SIG-M5 (cell line): ENCODE measurements around the gene REXO1.

Experiments
- DNase-seq: peaks from one replicate; lab custom pipeline; 2025; lab: John Stamatoyannopoulos, UW

REXO1 gene

DNA sequence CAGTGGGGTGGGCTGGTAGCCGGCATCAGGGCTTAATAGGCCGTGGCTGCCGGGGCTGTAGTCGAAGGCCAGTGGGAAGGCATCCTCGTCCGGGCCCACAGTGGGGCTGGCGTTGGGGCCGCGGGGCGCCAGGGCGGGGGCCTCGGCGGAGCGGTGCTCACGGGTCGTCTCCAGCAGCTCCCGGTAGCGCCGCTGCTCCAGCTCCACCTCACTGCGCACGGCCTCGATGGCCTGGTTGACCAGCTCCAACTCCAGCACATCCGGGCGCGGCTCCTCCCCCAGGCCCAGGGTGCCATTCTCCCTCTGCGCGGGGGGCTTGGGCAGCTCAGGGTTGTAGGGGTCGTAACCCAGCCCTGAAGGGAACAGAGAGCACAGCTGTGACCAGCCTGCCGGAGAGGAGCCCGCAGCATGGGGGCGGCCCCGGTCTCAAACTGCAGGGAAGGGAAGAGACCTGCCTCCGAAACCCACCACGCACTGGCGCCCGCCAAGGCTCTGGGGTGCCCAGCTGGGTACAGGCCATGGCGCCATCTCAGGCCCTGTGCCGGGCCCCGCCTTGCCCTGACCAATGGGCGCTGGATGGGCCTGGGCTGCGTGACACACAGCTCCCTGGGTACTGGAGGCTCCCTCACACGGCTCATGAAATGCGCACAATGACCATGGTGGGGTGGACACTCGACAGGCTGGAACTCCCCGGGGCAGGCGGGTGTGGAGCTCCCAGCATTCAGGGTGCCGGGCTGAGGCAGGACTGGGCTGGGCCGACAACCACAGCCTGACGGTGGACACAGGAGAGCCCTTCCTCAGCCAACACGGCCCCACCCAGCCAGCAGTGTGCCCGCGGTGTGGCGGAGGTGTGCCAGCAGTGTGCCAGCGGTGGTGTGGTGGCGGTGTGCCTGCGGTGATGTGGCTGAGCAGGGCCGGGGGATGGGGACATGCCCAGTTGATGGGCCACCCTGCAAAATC lies 19.7 kb downstream of the REXO1 start:
- DNase-seq: no peak

DNA sequence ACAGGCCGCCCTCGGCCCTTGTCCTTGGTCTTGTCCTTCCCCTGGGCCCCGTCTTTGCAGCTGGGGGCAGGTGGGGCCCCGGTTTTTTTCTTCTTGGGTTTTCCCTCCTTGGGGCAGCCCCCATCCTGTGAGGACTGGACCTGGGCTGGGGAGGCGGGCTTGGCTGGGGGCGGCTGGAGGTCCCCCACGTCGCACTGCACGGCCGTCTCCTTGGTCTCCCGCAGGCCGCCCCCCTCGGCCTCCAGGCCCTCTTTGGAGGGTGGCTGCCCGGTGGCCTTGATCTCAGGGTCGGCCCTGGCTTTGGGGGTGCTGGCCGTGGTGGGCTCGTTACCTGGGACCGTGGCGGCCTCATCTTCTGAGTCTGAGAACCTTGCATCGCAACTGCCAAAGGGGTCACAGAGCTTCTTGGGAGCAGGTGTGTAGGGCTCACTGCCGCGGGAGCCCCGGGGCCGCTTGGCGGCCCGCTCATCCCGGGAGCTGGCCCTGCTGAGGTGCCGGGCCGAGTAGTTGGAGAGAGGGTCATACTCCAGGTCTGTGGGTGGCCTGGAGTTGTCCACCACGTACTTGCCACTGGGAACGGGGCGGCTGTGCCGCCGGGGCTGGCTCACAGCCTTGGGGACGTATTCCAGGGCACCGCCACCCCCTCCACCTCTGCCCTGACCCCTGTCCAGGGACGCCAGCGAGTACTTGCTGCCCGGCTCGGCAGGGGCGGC lies 20.6 kb downstream of the REXO1 start:
- no peak for DNase-seq

DNA sequence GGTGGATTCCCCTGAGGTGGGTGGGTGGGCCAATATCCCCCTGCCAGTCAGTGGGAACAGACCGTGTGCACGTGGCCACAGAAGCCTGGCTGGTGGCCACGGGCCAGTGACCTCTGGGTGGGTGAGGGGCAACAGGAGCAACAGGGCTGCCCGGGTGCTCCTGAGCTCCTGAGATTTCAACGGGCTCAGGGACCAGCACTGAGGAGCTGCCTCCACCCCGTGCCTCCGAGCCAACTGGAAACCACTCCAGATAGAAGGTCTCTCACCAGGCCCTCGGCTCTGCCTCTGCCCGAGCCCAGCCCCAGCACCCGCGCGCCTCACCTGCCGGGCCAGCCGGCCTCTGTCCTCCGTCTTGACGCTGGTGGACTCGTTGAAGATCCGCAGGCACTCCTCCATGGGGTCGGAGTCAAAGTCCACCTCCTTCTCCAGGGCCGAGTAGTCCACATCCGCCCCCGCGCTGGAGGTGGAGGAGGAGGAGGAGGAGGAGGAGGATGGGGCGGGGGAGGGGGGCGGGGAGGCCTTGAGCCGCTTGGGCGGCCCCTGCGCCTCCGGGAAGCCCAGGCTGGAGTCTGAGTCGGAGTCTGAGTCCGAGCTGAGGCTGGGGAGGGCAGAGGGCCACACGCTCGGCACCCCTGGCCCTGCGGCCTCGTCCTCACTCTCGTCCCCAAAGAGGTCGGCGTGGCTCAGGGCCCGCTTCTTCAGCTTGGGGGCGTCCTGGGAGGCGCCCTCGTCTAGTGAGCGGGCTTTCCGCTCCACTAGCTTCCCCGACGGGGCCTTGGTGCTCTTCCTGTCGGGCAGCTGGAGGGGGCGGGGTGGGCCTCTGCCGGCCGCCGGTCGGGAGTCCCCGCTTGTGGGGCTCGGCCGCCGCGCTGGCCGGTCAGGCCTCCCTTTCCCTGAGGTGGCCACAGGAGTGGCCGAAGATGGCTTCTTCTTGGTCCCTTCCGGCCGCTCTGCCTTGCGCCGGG lies 21.4 kb downstream of the REXO1 start:
- DNase-seq: no peak

DNA sequence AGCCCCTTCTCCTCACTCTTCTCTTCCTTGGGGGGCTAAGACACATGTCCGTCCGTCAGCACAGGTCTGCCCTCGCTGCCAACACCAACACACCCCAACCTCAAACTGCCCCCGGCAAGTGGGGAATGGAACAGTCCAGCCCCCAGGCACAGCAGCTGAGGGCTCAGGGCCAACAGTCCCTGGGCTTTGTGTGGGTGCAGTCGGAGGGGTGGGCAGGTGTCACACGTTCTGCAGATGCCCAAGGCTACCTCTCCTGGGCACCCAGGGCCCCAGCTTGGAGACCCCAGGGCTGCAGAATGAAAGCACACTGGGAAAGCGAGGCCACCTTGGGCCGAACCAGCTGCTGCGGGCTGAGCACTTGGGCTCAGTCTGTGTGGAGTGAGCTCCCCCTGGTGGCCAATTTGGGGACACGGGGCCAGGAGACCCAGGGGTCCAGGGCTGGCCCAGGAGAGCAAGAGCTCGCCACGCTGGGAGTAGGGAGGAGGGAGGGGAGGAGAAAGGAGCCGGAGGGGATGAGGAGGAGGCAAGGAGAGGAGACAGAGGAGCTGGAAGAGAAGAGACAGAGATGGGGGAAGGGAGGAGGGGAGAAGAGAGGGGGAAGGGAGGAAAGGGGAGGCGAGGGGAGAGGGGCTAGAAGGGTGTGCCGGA lies 22.2 kb downstream of the REXO1 start:
- DNase-seq: no peak

DNA sequence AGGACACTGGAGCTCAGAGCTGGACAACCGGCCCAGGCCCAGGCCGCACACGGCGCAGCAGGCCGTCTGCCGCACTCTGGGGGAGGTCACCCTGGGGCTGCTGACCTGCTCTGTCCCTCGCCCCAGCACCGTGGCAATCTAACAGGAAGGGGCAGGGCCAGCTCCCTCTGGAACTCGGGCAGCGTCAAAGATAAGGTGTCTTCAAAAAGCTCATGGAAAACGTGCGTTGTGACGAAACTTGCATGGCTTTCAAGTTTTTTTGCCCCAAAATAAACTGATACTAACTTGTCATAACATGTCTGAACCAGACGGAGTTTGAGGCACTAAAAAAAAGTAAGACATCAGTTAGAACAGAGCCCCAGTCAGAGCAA lies 24.0 kb downstream of the REXO1 start:
- DNase-seq: no peak

DNA sequence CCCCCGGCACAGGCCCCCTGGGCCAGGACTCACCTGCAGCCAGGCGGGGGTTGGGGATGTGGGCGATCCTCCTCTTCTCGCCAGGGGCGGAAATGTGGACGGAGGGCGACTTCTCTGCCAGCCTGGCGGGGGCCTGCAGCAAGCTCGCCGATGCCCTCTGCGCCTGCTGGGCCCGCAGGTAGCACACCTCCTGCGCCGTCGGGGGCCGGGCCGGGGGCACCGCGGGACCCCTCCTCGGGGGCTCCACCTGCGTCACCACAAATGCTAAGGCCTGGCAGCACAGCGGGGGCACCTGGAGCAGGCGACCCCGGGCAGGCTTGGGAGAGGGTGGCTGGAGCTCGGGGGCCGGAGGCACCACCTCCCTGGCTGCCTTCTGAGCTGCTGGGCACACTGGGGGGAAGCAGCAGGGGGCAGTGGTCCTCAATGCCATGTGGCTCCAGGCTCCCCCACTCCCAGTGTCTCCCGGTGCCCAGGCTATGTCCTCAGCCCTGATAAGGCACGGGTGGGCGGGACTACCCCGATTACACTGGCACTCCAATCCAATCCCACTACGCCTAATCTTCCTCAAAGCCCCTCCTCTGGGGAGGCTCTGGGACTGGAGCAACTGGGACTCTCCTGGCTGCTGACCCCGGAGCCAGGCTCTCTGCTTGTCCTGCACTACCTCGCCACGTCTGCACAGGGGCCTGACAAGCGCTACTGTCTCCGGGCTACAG lies 24.6 kb downstream of the REXO1 start:
- no peak for DNase-seq

DNA sequence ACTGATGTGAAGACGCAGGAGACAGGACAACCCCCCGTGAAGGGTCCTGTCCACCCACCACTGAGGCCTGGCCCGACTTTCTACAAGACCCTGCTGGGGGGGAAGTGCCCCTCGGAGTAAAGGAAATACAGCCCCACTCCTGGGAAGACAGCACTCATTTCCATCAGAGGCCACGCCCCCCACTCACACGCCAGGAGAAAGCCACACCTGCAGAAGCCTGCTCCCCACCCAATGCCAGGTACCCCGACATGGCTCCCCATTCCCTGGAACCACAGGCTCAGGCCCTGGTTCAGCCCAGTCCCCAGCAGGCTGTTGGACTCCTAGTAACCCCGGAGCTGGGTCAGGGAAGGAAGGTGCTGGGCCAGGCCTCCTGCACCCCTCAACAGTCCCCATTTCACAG lies 25.3 kb downstream of the REXO1 start:
- no peak for DNase-seq

DNA sequence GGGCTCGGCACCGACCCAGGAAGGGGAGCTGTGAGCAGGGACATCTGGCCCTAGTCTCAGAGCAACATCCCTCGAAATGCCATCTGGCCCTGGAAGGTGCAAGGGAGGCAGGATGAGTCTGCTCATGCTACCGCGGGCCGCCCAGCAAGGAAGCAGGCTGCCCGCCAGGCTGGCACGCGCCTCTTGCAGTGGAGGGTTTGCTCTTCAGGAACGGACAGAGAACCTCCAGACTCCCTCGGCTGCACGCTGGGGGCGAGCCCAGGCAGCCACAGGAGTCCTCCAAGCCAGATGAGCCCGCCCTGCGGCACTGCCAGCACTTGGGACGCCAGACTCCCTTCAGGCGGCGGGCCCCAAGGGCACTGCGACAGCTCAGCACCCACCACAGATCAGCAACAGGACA lies 26.1 kb downstream of the REXO1 start:
- no peak for DNase-seq

DNA sequence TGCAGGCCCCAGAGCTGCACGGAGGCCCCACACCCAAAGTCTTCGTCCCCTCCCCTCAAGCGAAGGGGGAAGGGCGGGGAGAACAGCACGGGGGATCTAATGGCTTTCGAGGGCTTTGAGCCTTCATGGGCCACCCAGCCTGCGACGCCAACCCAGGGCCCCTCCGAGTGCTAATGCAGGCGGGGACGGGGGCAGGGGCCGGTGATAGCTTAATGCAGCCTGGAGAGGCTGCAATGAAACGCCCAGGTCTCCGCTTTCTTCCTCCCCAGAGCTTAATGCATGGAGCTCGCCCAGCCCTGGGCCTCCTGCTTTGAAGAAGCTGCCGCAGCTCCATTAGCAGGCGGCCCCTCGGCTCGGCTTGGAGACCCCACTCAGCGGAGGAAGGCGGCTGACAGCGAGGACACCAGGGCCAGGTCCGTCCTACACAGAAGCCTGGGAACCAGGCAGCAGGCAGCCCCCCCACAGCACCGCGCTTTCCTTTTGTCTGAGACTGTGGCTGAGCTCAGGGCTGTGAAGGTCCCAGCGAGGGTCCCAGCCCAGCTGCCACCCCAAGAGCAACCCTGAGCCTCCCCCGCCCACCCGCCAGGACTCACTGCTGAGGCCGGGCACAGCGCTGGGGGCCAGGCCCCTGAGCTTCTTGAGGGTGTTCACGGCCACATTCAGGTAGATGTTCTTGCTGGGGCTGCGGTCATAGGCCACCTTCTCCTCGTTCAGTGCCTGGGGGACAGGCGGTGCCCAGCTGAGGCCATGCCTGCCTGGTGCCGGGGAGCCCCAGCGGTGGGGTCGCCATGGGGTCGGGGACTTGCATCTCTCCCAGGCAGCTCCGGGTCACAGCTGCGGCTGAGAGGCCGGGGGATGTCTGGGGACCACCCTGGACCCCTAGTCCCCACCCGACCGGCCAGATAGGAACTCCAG lies 28.7 kb downstream of the REXO1 start:
- no peak for DNase-seq

DNA sequence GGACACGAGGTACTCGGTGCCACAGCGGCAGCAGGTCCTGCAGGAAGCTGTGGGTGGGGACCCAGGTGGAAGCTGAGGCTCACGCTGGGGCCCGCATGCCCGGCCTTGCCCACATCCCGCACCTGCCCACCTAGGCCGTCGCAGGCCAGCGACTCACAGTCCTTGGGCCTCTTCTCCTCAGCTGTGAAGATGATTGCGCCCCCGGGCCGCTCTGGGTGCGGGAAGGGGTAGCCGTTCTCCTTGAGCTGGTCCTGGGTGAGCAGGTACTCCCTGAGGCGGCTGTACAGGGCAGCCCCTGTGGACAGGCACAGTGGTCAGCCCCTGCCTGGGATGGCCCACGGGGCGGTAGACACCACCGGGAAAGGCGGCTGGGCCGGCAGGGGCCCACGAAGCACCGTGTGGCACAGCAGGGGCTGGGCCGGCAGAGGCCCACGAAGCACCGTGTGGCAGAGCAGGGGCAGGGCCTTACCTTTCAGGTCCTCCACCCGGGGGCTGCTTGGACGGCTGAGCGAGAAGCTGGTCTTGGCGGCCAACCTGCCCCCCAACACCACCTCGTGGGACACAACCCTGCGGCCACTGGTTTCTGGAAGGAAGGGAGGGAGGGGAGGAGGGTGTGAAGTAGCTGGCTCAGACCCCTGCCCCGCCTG lies 29.6 kb downstream of the REXO1 start:
- no peak for DNase-seq

DNA sequence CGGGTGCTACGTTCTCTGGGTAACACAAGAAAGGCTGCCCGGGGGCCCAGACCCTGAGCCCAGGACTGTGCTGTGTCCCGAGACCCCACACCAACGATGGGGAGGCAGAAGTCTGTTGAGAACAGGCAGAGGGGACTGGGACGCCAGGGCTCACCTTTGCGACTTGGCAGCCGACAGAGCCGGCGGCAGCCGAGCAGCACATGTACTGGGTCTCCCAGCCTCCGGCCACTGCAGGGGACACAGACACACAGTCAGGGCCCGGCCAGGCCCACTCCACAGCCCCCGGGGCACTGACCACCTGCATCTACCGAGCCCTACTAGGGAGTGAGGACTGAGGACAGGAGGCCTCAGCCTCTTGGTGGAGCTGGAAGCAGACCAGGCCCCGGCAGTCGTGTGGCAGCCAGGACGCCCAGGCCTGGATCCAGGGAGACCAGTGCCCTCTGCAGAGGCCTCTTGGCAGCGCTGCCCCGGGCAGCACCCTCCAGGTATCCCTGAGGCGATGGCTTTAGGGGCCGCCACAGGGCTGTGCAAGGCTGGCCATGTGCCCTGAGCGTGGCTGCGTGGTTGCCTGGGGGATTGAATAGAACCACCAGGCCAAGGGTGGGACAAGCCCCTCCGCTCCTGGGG lies 30.6 kb downstream of the REXO1 start:
- DNase-seq: no peak

DNA sequence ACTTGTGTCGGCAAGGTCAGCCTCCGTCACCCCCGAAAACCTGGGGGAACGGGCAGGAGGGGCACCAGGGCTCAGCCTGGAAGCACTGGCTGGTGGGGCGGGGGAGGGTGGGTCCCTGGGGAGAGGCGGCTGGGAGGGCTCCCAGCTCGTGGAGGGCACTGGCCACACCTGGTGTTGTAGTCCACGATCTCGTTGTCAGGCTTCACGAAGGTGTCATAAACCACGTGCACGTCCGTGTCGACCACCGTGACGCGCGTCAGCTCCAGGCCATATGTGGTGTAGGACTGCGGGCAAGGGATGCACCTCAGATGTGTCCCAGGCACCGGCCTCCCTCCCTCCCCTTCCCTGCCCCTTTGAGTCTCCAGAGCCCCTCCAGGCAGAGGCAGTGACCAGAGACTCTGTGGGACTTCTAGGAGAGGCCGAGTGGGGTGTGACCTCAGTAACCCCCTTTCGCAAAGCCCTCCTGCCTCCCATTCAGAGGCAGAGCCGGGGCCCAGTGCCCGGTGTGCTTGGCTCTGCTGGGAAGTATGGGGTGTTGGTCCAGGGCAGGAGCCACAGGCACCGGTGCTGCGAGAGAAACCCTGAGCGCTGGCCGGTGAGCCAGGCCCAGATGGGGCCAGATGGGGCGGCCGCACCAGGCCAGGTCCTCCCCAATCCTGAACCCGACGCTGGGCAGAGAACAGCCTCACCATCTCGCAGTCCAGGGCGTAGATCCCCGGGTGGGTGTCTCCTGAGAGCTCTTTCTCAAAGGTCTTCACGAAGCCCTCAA lies 31.6 kb downstream of the REXO1 start:
- DNase-seq: no peak

DNA sequence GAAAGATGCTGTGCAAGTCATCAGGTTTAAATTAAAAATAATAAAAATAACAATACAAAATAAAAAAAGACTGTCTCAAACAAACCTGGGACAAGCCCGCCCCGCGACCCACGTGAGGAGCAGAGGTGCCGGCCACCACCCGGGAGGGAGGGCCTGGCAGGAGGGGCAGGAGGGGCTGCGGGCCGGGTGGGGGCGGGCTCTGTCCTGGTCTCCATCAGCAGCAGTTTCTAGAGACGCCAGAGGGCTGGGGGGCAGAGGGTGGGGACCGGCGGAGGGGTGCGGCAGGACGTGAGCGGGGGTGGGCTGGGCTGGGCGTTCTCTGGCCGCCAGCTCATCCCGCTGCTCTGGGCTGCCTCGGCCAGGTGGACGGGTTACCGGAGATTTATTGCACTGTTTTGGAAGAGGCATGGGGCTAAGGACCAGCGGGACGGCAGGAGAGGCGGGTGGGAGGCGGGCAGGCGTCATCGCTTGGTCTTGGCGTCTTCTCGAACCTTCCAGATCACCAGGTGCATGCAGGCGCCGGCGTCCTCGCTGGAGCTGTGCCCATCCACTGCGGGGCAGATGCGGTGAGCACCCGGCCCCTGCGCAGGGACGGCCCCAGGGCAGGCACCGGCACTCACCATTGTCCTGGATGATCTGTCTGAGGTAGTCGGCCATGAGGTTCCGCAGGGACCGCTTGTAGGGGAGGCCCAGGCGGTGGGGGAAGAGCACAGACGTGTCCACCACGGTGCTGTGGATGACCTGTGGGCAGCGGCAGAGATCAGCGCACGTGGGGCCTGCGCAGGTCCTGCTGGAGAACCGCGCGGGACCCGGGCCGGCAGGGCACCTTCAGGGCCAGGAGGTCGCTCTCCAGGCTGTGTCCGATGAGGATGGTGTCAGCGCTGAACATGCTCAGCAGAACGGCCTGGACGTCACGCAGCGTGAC lies 32.4 kb downstream of the REXO1 start:
- no peak for DNase-seq

DNA sequence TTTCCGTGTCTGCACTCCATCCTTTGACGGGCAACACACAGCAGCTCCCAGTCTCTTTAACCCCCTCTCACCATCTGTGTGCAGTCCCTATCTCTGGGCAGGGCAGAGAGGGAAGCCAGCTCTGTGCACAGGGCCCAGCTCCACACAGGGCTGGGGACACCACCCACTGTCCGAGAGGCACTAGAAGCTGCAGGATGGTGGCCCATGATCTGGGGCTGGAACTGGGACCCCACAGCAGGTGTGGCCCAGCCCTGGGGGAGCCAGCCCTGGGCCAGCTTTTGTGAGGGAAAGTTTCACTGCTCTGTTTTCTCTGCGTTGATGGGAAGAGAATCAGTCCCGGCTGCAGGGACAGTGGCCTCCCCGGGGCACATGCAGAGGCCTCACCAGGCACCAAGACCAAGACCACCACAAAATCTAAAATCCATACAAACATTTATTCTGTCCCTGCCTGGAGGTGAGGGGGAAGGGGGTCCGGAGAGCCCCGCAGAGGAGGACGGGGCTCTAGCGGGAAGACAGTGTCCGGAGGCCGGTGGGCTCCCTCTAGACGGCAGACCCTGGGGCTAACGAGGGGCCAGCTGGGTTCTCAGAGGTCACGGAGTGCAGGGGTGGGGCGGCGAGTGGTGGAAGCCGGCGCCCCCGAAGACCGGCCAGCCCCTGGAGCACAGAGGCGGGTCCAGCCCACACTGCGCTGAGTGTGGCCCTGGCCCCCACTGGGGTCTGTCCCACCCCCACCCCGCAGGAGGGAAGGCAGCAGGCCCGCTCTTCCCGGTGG lies 33.3 kb downstream of the REXO1 start:
- DNase-seq: no peak

DNA sequence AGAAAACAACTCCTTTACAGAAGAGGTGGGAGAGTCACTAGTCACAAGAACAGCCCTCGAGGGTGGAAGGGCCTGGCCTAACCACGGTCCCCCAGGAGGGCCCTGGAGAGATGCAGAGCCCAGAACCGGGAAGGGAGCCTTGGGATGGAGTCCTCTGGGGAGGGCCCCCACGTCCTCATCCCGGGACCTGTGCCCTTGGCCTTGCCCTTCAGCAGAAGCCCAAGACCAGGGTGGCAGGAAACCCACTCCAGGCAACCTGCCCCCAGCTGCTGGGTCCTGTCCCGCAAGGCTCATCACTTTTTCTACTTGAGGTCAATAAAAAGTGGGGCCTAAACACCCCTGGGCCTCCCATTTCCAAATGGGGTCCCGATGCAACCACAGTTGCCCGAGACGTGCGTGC lies 33.9 kb downstream of the REXO1 start:
- no peak for DNase-seq
